Stimulated activated CD4-positive, alpha-beta T cell treated with anti-CD3 and anti-CD28 coated beads, Interleukin-12 subunit alpha, Interleukin-12 subunit beta, amount 100 ng/mL, for 24 hours (primary cell): ENCODE measurements around the gene DNAH8.

Source experiments
- DNase-seq, 2 experiments: peaks; one replicate each; pipeline ENCODE4 v3.0.0-alpha.2; 2020; ENCODE audit warnings: low read depth in 2 of 2

DNAH8 gene

GRCh38 chr6:39009476-39009875, 294.4 kb downstream of the DNAH8 start:
- DNase-seq = no peak

DNA sequence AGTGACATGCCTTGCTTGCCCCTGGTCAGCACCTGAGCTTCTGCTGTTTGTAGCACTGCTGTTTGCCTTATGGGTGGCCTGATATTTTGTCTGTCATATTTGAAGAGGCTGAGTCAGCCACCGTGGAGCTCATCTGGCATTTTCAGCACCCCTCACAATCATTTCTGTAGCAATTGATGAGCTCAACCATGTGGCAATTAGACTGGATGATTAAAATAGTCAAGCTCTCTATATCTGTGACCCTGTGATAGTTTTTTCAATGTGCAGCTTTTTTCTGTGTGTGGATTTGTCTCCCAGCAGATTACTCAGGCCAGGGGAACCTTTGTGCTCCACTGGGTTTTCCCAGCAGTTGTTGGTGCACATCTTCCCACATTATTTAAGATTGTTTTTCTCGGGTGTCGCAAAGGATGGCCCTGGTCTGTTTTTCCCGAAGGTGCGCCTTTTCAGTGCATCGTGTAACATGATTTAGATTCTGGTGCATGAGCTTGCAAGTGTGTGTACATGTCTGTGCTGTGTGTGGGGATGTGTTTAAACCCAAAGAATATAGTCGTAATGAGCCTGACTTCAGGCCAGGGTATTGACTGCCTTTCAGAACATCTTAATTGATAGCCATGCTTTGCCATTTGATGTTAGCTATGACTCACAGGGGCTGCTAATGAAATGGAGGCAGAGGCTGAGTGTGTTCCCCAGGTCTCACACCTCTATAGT, 301.9 kb downstream of the DNAH8 start:
- DNase-seq = no peak

GRCh38 chr6:39017547-39017880, 302.4 kb downstream of the DNAH8 start:
- DNase-seq = no peak

DNA sequence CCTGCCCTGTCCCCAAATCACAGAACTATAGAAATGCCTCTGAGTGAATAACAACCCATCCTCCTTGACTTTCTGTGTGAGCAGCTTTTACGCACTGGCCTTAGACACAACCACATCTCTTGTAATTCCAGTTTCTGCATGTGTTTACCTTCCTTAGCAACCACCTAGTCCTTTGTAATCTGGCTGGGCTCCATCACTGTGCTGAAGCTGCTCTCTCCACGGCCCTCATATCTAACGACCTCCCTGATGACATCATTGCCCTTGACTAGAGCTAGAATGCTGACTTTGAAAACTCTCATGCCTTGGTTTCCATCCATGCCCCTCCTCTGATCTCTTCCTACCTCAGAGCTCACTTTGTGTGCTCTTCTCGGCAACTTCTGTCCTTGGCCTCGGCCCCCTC, 303.0 kb downstream of the DNAH8 start:
- no peak for DNase-seq

DNA sequence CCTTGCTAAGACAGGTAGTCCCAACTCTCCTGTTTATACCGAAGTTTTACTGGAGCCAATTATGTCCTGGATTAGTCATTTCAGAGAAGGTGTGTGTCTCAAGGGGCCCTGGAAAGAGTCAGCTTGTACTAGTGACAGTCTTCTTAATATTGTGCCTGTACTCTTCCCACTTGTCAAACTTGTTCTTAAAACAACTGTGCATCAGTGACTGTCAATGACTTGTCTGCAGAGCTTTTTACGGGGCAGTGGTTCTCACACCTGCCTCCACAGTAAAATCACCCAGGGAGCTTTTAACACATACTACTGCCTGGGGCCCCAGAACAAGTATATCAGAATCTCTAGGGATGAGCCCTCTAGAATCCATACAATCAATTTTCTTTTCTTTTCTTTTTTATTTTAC, 305.0 kb downstream of the DNAH8 start:
- DNase-seq = no peak

GRCh38 chr6:39021041-39021440, 305.9 kb downstream of the DNAH8 start:
- no peak for DNase-seq

DNA sequence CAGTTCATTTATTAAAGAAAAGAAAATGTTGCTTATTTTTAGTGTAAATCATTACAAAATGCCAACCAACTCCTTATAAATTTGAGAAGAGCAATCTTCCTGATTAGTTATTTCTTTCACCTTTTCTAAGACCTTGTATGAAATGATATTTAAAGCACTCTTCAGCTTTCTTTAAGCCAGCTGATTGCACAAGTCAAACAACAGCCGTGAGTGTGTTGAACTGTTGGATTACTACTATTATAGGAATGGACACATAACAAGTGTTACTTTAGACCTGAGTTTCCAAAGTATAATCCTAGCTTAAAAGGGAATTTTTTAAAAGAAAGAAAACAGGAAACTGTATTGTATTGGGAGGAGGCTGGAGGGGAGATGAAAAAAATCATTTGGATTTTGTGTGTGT, 306.7 kb downstream of the DNAH8 start:
- DNase-seq = no peak

DNA sequence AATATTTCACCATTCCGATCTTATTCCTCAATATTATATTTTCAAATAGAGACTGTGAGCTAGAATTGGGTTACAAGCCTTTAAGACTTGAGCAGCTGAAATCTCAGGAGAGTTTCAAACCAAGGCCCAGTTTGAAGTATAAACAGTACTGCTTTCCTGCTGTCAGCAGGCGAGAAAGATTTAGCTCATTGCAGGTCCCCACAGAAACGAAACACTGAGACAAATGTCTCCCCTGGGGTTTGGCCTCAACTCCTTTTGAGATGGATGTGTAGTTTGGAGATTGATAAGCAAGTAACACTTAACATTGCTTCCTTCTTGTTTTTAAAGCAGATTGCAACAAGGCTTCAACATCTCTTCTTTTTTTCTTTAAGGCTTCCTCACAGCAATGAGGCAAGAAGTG, 311.1 kb downstream of the DNAH8 start:
- DNase-seq = no peak

DNA sequence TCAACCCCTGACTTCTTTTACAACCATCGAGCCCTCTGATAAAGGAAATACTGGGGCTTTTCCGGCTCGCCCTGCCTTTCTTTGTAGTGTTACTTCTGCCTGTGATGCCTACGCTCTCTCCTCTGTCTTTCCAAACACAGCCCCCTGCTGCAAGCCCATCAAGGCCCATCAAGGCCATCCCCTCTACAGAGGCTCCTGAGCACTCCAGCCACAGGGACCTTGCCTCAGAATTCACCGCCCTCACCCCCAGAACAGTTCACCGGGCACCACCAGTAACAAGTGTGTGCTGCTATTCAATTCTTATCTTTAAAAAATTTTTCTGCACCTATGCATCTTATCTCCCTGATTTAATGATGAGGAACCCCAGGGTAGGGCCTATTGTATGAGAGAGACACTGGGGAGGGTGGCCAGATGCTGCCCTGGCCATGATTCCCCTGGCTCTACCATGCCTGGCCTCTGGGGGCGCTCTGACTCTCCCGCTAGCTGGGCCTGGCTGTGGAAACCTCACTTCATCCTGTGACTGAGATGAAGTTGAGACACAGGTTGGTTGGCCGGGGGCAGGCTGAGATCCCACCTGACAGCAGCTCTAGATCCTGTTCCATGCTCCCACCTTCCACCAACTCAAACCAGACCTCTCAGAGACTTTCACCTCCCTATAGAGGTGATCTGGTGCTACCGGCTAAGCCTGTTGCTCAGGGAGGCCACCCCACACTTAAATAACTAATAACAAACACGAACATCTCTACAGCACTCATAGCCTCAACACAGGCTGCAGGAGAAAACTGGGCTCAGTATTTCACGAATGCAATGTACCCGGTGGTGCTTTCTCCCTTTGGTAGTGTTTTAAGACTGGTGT, 314.3 kb downstream of the DNAH8 start:
- DNase-seq = peak in 1 of 2 experiments; percentile 53

- DNase-seq = no peak
Observed at GRCh38 chr6:39035681-39036080, 320.6 kb downstream of the DNAH8 start.

- DNase-seq = no peak
Observed at GRCh38 chr6:39037082-39037508, 322.0 kb downstream of the DNAH8 start.

- DNase-seq = no peak
Observed at GRCh38 chr6:39037707-39038106, 322.6 kb downstream of the DNAH8 start.

- no peak for DNase-seq
Observed at GRCh38 chr6:39040080-39040673, 325.1 kb downstream of the DNAH8 start.

- DNase-seq = no peak
Observed at GRCh38 chr6:39041072-39041471, 326.0 kb downstream of the DNAH8 start.

- DNase-seq = no peak
Observed at GRCh38 chr6:39043776-39044175, 328.7 kb downstream of the DNAH8 start.

GRCh38 chr6:39044181-39044580, 329.1 kb downstream of the DNAH8 start:
- DNase-seq = no peak

GRCh38 chr6:39047434-39048327, 332.6 kb downstream of the DNAH8 start:
- DNase-seq = no peak

DNA sequence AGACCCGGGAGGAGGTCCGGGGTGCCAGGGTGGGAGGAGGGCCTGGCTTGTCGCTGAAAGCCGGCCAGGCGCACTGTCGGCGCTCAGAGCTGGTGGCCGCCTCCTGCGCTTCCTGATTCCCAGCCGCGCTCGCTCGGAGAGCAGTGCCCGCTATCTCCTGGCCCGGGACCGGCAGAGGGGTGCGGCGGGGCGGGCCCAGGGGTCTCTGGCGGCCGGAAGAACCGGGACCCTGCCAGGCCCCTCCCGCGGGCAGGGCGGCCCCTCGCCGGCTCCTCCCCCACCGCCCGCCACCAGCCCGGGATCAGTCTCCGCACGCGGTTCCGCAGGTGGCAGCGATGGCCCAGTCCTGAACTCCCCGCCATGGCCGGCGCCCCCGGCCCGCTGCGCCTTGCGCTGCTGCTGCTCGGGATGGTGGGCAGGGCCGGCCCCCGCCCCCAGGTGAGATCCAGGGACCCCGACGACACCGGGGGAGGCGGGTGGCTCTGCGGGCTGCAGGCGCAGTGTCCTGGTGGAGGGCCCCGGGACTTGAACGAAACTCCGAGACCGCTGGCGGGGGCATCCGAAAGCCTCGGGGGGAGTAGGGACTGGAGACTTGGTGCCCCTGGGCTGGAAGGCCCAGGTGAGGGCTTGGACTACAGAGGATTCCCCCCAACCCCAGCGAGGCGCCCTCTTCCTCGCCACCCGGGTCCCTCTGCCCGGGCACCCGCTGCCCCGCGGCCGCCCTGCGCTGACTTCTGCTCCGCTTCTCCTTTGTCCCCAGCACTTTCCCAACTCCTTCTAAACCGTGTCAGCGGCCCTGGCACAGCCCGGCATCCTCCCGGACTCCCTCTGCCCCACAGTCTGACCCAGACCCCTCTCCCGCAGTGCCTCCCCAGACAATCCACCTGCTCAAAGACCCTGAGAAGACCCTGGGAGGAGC, 333.6 kb downstream of the DNAH8 start, which contains the start of gene GLP1R:
Gene GLP1R (plus strand): TSS at position 301 of the 919 bp plus-strand sequence. CDS start 60 bp downstream, at position 361.
- DNase-seq = peak in 1 of 2 experiments; percentile 13

GRCh38 chr6:39049575-39050283, 334.6 kb downstream of the DNAH8 start:
- no peak for DNase-seq
